Cerebellar nuclear complex (tissue), 1 donor: ENCODE measurements around the gene SPOCK2.
"Not testable (repeated sequence)": the region's sequence is repeated elsewhere in the genome, so short reads cannot be mapped to it uniquely, and the experiment has no call there.

Experiments used
- DNase-seq, 2 experiments: peaks; one replicate each; lab custom pipeline; 2025; lab: John Stamatoyannopoulos, UW

Gene SPOCK2

GRCh38 chr10:72108004-72108370 is 19.6 kb upstream of the SPOCK2 start:
- DNase-seq, result not testable (repeated sequence)

DNA sequence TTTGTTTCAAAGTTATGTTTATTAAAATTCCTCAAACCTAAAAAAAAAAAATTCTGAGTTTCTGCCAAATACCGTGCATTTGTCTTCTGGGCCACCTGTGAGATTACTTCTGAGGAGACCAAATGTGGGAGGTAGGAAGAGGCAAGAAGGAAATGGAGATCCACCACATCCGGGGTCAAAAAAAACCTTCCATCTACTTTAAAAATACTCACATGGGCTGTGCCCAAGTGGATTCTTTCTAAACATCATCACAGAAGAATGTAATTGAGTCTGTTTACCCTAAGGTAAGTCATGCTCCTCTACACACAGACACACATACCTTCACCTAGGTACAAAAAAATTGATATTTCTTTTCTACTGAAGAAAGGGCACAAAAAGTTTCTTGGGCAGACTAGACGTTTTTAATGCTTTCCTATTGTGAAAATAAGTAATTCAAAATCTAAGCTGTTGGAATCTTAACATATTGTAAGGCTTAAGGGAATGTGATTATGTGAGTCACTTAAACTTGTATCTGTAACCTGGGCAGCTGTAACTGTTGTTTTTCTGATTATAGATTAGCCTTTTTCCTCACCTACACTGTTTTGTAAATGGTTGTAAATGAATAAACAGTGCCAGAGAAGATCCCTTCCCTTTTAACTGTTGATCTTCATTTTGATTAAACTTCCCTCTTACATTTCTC is 19.1 kb upstream of the SPOCK2 start:
- DNase-seq, result no peak

GRCh38 chr10:72106896-72107295 is 18.5 kb upstream of the SPOCK2 start:
- DNase-seq, result no peak

DNA sequence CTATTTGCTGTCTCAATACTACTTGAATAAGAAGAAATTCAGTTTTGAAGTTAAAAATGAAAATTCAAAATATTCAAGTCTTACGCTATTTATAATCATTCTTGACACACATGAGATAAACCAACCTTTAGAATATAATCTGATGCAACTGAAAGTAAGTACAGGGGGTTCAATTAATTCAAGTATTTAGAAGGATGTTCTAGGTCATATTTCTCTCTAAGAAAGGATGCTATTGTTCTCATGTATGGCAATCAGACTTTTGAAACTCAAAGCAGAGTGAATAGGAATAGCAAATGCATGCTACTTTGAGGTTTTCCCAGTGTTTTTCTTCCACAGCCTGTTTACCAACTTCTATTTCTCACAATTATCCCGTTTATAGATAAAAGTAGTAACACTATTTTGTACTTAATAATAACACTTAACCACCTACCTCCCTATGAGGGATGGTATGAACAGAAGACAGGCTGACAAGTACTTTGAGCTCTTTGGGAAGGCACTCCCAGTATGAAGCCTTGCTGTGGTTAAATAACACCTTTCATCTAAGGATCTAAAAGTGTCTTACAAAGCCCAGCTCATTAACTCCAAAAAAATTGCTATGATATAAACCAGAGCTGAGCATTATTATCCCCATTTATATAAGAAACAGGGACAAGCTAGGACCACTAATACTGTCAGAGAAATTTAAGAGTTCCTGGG is 18.0 kb upstream of the SPOCK2 start:
- DNase-seq, result no peak

- no peak for DNase-seq
These were observed 17.4 kb upstream of the SPOCK2 start for GRCh38 chr10:72105710-72106109.

DNA sequence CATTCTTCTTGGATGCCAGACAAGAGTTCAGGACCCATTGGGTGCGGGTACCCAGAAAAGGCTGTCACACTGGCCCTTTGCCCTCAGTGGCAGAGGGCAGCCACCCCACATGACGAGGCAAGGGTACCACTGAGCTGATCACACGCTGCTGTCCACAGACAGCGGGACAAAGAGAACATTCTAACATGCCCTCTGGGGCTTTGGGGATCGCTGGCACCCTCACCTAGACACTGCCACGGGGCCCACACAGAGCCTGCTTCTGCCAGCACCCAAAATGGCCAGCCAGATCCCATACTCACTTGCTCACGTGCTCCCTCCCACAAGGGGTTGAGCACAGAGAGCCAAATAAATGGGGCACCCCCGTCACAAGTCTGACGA is 16.7 kb upstream of the SPOCK2 start:
- no peak for DNase-seq

- no peak for DNase-seq
These were observed 16.2 kb upstream of the SPOCK2 start for GRCh38 chr10:72104472-72105097.

GRCh38 chr10:72099600-72099921 is 11.2 kb upstream of the SPOCK2 start:
- no peak for DNase-seq

GRCh38 chr10:72098836-72099599 is 10.7 kb upstream of the SPOCK2 start:
- DNase-seq, result no peak

DNA sequence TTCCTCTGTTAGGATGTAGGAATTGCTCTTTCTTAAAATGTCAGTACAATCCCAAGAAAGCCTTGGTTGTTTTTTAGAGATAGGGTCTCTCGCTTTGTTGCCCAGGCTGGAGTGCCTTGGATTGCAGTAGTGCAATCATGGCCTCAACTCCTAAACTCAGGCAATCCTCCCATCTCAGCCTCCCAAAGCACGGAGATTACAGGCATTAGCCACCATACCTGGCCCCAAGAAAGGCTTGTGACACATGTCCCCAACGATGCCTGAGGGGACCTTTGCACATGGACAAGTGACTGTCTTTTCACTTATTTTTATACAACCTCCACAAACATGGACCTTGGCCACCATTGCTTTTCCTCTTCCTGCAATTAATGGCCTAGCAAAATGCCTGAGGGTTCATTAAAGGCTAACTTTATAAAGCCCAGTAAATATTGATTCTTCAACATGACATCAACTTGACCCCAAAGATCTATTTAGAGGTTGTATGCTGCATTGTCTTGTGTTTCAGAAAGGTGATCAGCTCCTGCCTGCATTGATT is 10.0 kb upstream of the SPOCK2 start:
- DNase-seq, result no peak

DNA sequence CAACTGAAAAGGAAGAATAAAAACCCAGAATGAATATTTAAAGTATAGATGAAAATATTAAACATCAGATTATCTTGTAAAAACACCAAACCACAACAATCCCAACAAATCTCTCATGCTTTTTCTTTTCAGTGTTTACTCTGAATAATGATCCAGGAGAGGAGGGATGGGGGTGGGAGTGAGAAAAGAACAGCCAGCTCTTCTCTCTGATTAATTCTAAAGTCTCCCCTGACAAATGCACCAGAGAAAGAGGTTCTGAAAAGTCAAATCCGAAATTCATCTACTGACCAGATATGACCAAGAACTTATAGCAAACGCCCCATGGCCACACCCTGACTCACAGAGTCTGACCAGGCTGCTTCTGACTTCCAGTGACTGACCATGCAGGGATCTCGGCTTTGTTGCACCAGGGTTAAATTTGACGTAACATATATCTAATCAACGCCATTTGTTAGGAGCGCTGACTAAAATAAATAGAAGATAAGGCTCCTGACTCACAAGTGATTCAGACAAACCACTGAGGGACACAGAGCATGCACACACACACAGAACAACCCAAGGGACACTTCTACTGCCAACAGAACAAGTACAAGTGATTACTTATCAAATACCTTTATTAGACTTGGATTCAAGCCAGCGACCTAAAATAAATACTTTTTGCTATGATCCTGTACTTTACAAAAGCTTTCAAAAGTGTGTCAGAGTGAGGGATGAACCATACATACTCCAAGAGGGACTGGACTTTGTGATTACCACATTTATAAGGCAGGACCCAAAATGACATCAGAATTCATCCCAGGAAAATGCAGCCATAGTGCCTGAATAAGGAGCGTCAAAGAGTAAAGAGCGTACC is 9.3 kb upstream of the SPOCK2 start:
- DNase-seq, result no peak

DNA sequence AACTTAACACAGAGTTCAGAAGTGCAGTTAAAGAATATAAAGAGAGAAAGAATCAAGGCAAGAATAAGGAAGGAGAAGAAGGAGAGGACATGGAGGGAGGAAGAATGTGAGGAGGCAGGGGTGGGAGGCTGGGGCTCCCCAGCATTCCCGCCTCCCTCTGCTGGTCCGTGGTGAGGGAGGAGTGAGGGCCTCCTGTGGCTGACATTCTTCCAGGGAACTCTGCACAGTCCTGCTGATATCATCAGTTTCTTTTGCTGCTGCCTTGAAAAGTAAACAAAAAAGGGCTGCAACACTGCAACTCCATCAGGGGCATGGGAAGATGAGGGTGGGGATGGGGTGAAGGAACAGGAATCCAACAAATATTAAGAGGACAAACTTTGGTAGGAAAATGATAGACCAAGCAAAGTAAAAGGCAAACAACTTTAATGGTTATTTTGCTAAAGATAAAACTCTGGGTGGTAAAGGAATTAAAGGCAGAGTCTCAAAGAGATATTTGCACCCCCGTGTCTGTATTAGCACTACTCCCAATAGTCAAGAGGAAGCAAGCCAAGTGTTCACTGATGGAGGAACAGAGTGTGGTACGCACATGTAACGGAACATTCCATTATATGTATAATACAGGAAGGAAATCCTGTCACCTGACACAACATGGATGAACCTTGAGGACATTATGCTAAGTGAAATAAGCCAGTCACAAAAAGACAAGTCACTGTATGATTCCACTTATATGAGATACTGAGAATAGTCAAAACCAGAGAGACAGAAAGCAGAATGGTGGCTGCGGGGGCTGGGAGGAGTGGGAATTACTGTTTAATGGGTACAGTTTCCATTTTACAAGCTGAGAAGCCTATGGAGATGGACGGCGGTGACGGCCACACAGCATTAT is 8.0 kb upstream of the SPOCK2 start:
- DNase-seq, result no peak

- DNase-seq, result no peak
These were observed 6.8 kb upstream of the SPOCK2 start for GRCh38 chr10:72095195-72095594.

- no peak for DNase-seq
These were observed 6.2 kb upstream of the SPOCK2 start for GRCh38 chr10:72094574-72094973.

GRCh38 chr10:72093450-72093849 is 5.1 kb upstream of the SPOCK2 start:
- no peak for DNase-seq

- no peak for DNase-seq
These were observed 4.6 kb upstream of the SPOCK2 start for GRCh38 chr10:72092987-72093386.

DNA sequence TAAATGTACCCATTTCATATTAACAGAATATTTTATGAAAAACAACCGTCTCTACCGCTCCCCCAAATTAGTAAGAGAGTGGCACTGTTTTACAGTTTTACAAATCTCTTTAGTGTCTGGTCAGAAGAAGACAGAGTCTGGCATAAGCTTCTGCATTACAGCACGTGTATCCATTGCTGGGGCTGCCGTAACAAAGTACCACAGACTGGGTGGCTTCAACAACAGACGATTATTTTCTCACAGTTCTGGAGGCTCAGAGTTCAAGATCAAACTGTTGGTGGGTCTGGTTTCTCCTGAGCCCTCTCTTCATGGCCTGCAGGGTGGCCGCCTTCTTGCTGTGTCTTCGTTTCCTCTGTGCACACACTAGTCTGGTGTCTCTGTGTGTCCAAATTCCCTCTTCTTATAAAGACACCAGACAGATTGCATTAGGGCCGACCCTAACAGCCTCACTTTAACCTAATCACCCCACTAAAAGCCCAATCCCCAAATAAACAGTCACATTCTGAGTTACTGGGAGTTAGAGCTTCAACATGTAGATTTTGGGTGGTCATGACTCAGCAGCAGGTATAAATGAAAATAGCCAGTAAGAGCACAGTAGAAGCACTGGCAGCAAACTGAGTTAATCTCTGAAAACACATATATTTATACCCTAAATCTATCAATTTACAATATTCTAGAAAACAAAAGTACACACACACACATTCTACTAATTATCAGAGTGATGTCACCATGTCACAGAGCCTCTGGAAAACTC is 4.0 kb upstream of the SPOCK2 start:
- DNase-seq, result no peak

DNA sequence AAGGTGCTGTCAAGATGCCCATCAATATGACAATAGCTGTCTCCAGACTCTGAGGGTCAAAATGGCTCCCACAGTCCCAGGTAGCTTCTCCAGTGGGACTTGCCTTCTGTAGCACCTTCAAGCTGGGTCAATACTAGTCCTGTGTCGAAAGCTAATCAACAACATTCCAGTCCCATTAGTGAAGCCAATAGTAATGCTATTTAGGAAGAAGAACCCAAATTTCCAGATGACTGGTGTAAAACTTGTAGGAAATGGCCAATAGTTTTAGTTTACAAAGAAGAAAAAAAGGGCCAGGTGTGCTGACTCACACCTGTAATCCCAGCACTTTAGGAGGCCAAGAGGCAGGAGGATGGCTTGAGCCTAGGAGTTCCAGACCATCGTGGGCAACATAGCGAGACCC is 2.0 kb upstream of the SPOCK2 start:
- no peak for DNase-seq

DNA sequence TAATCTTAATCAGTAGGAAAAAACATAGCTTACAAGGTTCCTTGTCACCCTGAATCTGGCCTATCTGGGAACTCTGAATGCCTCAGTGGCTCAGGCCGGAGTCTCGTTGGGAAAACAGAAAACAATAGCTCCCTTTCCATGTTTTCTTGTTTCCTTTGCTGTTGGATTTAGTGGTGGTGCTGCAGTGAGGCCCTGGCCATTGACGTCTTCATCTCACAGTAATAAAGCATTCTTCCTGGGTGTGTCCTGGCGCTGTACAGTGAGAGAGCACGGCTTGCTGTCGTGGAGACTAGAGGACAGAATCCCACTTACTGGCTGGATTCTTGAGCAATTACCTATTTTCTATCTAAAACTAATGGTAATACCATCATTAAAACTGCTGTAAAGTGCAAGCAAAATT is 1.3 kb upstream of the SPOCK2 start:
- no peak for DNase-seq
